ENCODE measurements around the gene ALDH1A3.

The ALDH1A3 gene

GRCh38 chr15:100944244-100944895 is 64.7 kb downstream of the ALDH1A3 start:
- H3K4me3 ChIP-seq (ENCODE audit: low read length), result no peak overlapping the region
- DNase-seq (ENCODE audit: low read depth), result no peak
- TF ChIP-seq CTCF (IDR thresholded peaks at IDR 0.05; ENCODE audit: insufficient read depth, low read depth, low read length, missing control alignments), result no peak

- no peak overlapping the region for H3K4me3 ChIP-seq (ENCODE audit: low read length)
- no peak for DNase-seq (ENCODE audit: low read depth)
- TF ChIP-seq CTCF (IDR thresholded peaks at IDR 0.05; ENCODE audit: insufficient read depth, low read depth, low read length, missing control alignments), result no peak
Measured at GRCh38 chr15:100944986-100945385, 65.4 kb downstream of the ALDH1A3 start.

GRCh38 chr15:100947760-100948429 is 68.3 kb downstream of the ALDH1A3 start:
- DNase-seq (ENCODE audit: low read depth), result no peak
- no peak for TF ChIP-seq CTCF (IDR thresholded peaks at IDR 0.05; ENCODE audit: insufficient read depth, low read depth, low read length, missing control alignments)
- no peak overlapping the region for H3K4me3 ChIP-seq (ENCODE audit: low read length)

GRCh38 chr15:100948430-100948762 is 68.8 kb downstream of the ALDH1A3 start:
- H3K4me3 ChIP-seq (ENCODE audit: low read length), result no peak overlapping the region
- DNase-seq (ENCODE audit: low read depth), result no peak
- no peak for TF ChIP-seq CTCF (IDR thresholded peaks at IDR 0.05; ENCODE audit: insufficient read depth, low read depth, low read length, missing control alignments)

- TF ChIP-seq CTCF (IDR thresholded peaks at IDR 0.05; ENCODE audit: insufficient read depth, low read depth, low read length, missing control alignments), result no peak
- H3K4me3 ChIP-seq (ENCODE audit: low read length), result no peak overlapping the region
- no peak for DNase-seq (ENCODE audit: low read depth)
Measured at GRCh38 chr15:100949691-100950090, 70.1 kb downstream of the ALDH1A3 start.

GRCh38 chr15:100951965-100952364 is 72.3 kb downstream of the ALDH1A3 start:
- H3K4me3 ChIP-seq (ENCODE audit: low read length), result no peak overlapping the region
- no peak for DNase-seq (ENCODE audit: low read depth)
- TF ChIP-seq CTCF (IDR thresholded peaks at IDR 0.05; ENCODE audit: insufficient read depth, low read depth, low read length, missing control alignments), result no peak

GRCh38 chr15:100952566-100952965 is 72.9 kb downstream of the ALDH1A3 start:
- no peak overlapping the region for H3K4me3 ChIP-seq (ENCODE audit: low read length)
- TF ChIP-seq CTCF (IDR thresholded peaks at IDR 0.05; ENCODE audit: insufficient read depth, low read depth, low read length, missing control alignments), result no peak
- no peak for DNase-seq (ENCODE audit: low read depth)

Data from epithelial cell of esophagus (primary cell).